Adrenal gland (tissue), 5 donors: Measurements from ENCODE around the gene UVRAG.

ENCODE experiments used
- POLR2A ChIP-seq, 2 donors: fragments of 450-650 bp; IDR thresholded peaks; one replicate each; pipeline ENCODE4 v1.6.1; 2017; ENCODE audit warnings: antibody characterized with exemption in 2 of 2, mild to moderate bottlenecking in 2 of 2, moderate library complexity in 1 of 2
- TF ChIP-seq, protein P1 (sequence below), 6 experiments: fragments of 450-650 bp in 4 of 6; fragments of 200-600 bp in 2 of 6; sonication (generic) in 1 of 6; IDR thresholded peaks; 1 replicate in 5 of 6; 2 replicates in 1 of 6; pipeline versions ENCODE4 v1.5.1 to v1.8.0; 2016 to 2021; ENCODE audit warnings: antibody characterized with exemption in 6 of 6, mild to moderate bottlenecking in 2 of 6, moderate library complexity in 1 of 6
- donor health status: DM: no; HTN: no; CAD: no.

- TF ChIP-seq, protein P1, sequence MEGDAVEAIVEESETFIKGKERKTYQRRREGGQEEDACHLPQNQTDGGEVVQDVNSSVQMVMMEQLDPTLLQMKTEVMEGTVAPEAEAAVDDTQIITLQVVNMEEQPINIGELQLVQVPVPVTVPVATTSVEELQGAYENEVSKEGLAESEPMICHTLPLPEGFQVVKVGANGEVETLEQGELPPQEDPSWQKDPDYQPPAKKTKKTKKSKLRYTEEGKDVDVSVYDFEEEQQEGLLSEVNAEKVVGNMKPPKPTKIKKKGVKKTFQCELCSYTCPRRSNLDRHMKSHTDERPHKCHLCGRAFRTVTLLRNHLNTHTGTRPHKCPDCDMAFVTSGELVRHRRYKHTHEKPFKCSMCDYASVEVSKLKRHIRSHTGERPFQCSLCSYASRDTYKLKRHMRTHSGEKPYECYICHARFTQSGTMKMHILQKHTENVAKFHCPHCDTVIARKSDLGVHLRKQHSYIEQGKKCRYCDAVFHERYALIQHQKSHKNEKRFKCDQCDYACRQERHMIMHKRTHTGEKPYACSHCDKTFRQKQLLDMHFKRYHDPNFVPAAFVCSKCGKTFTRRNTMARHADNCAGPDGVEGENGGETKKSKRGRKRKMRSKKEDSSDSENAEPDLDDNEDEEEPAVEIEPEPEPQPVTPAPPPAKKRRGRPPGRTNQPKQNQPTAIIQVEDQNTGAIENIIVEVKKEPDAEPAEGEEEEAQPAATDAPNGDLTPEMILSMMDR (IDR thresholded peaks at IDR 0.05), result no peak
- no peak for TF ChIP-seq POLR2A (IDR thresholded peaks at IDR 0.05)
Measured at GRCh38 chr11:76123248-76123647, 308.2 kb downstream of the UVRAG start.
